Endothelial cell of umbilical vein (primary cell): ENCODE measurements around the gene GHITM. TPM values are rescaled to one million over a fixed set of nuclear protein-coding genes. Genes with fewer than 3 reads are reported as not detected.

Source experiments
- BruUV-seq: library from RNA; stranded (reverse); fragments of 400-500 nt; replicated peaks from 2 replicates; lab custom pipeline; 2021; lab: Mats Ljungman, UMichigan
- CTCF ChIA-PET: fragments of 300-600, 350-600 bp; sonication (Branson Sonifier 250); formaldehyde crosslinking; loops from one replicate; lab custom pipeline; 2021; ENCODE audit warnings: antibody characterized with exemption, inconsistent platforms; lab: Charles Lee
- POLR2A ChIA-PET: fragments of 300-600, 350-600 bp; sonication (Branson Sonifier 250); formaldehyde crosslinking; loops from one replicate; lab custom pipeline; 2021; ENCODE audit warnings: antibody characterized with exemption, inconsistent platforms; lab: Charles Lee
- DNase-seq: peaks from one replicate; pipeline ENCODE4 v3.0.0-alpha.2; 2011; ENCODE audit warnings: low read depth, low spot score
- FAIRE-seq: peaks from 2 replicates; lab custom pipeline; 2011; peaks lifted over from hg19 to GRCh38; lab: Jason Lieb, UNC
- H2AFZ ChIP-seq: 2 replicates; pipeline ENCODE4 v1.6.0; 2012; ENCODE audit warnings: low read depth, low read length, control low read depth, inconsistent platforms
- H3K27ac ChIP-seq: 2 replicates; pipeline ENCODE4 v1.5.1; 2011; ENCODE audit warnings: low read depth, mild to moderate bottlenecking, control low read depth, low read length, moderate library complexity; ENCODE audit not compliant: insufficient read depth
- H3K27me3 ChIP-seq, 2 experiments: 2 replicates each; pipeline versions ENCODE4 v1.6.0 to v1.6.1; 2011; ENCODE audit warnings: low read length in 2 of 2, mixed read lengths in 1 of 2; ENCODE audit not compliant: control insufficient read depth in 2 of 2, insufficient read depth in 2 of 2
- H3K36me3 ChIP-seq, 2 experiments: 2 replicates in 1 of 2; 3 replicates in 1 of 2; pipeline ENCODE4 v1.5.1; 2011; ENCODE audit warnings: low read length in 2 of 2, mild to moderate bottlenecking in 1 of 2, moderate library complexity in 1 of 2; ENCODE audit not compliant: control insufficient read depth in 2 of 2, insufficient read depth in 2 of 2; ENCODE audit errors: extremely low read depth in 1 of 2
- H3K4me1 ChIP-seq: 3 replicates; pipeline ENCODE4 v1.5.1; 2011; ENCODE audit warnings: mild to moderate bottlenecking, low read length; ENCODE audit not compliant: control insufficient read depth, insufficient read depth; ENCODE audit errors: extremely low read depth
- H3K4me2 ChIP-seq: 2 replicates; pipeline ENCODE4 v1.6.1; 2011; ENCODE audit warnings: low read length, control low read depth, mixed read lengths; ENCODE audit not compliant: insufficient read depth
- H3K4me3 ChIP-seq, 3 experiments: fragments of 200-600 bp in 1 of 3; sonication (generic), shearing (Covaris generic) in 1 of 3; replicated peaks in 1 of 3; 2 replicates each; pipeline ENCODE4 v1.5.1; 2011 to 2016; ENCODE audit warnings: control low read depth in 3 of 3, low read length in 3 of 3, mild to moderate bottlenecking in 2 of 3, inconsistent platforms in 1 of 3, low read depth in 1 of 3, moderate library complexity in 1 of 3; ENCODE audit not compliant: insufficient read depth in 1 of 3
- H3K79me2 ChIP-seq: 2 replicates; pipeline ENCODE4 v1.6.0; 2012; ENCODE audit warnings: low read length, inconsistent platforms; ENCODE audit not compliant: control insufficient read depth, insufficient read depth
- H3K9ac ChIP-seq: replicated peaks from 2 replicates; pipeline ENCODE3; 2011; ENCODE audit warnings: low read length, control low read depth; ENCODE audit not compliant: insufficient read depth; ENCODE audit errors: extremely low read depth
- H3K9me1 ChIP-seq: replicated peaks from 3 replicates; pipeline ENCODE4 v1.6.0; 2011; ENCODE audit warnings: mild to moderate bottlenecking, low read length; ENCODE audit not compliant: control insufficient read depth, insufficient read depth; ENCODE audit errors: extremely low read depth
- H3K9me3 ChIP-seq: replicated peaks from 2 replicates; pipeline ENCODE4 v1.5.1; 2012; ENCODE audit warnings: low read length, inconsistent platforms; ENCODE audit not compliant: control insufficient read depth, insufficient read depth
- H4K20me1 ChIP-seq: replicated peaks from 2 replicates; pipeline ENCODE3; 2011; ENCODE audit warnings: mild to moderate bottlenecking, low read length; ENCODE audit not compliant: control insufficient read depth, insufficient read depth; ENCODE audit errors: extremely low read depth
- CTCF ChIP-seq, 2 donors: IDR thresholded peaks; 1 replicate in 1 of 2; 2 replicates in 1 of 2; pipeline ENCODE4 v1.5.1; 2011; ENCODE audit warnings: low read length in 2 of 2, mild to moderate bottlenecking in 2 of 2, moderate library complexity in 2 of 2, control low read depth in 1 of 2, inconsistent platforms in 1 of 2, low read depth in 1 of 2; ENCODE audit not compliant: insufficient read depth in 1 of 2; ENCODE audit errors: extremely low read depth in 1 of 2
- EZH2 ChIP-seq: IDR thresholded peaks from 2 replicates; pipeline ENCODE4 v1.6.1; 2012; ENCODE audit warnings: borderline replicate concordance, low read depth, mild to moderate bottlenecking, moderate library complexity, low read length, inconsistent platforms; ENCODE audit not compliant: severe bottlenecking
- FOS ChIP-seq: IDR thresholded peaks from 2 replicates; pipeline ENCODE4 v1.6.1; 2011; ENCODE audit warnings: mild to moderate bottlenecking, low read length, moderate library complexity, borderline replicate concordance; ENCODE audit not compliant: insufficient read depth
- GATA2 ChIP-seq: IDR thresholded peaks from 2 replicates; pipeline ENCODE4 v1.7.0; 2011; ENCODE audit warnings: low read depth, mild to moderate bottlenecking, moderate library complexity, mixed read lengths, low read length; ENCODE audit not compliant: insufficient read length, insufficient read depth
- JUN ChIP-seq: IDR thresholded peaks from 2 replicates; pipeline ENCODE4 v1.6.1; 2011; ENCODE audit warnings: borderline replicate concordance, low read depth; ENCODE audit not compliant: insufficient read length, insufficient read depth
- MYC ChIP-seq: IDR thresholded peaks from one replicate; pipeline ENCODE4 v1.6.1; 2011; ENCODE audit warnings: mild to moderate bottlenecking, low read depth, low read length
- POLR2A ChIP-seq: IDR thresholded peaks from 2 replicates; pipeline ENCODE4 v1.6.1; 2012; ENCODE audit warnings: low read depth, mild to moderate bottlenecking, control low read depth, low read length
- POLR2AphosphoS5 ChIP-seq: IDR thresholded peaks from 2 replicates; pipeline ENCODE4 v1.6.1; 2012; ENCODE audit warnings: low read depth, mild to moderate bottlenecking, control low read depth, low read length, moderate library complexity; ENCODE audit not compliant: insufficient read depth
- dilution Hi-C: fragments of 300-500 bp; cut with MboI; formaldehyde crosslinking; loops from one replicate; pipeline ENCODE4 v1.15.0; 2019; ENCODE audit warnings: low sequenced_read_pairs; ENCODE audit not compliant: extremely low pct_ligation_motif_present
- intact Hi-C: fragments of 100-400 bp; cut with micrococcal nuclease; formaldehyde crosslinking; loops from one replicate; pipeline ENCODE4 v1.10.0; 2022
- polyA plus RNA-seq, 4 experiments: library from polyadenylated mRNA; depleted of rRNA in 3 of 4; stranded (reverse) in 3 of 4; unstranded in 1 of 4; fragments of >200 nt; gene quantifications; 2 replicates each; pipeline versions ENCODE4 v1.2.1 to v1.2.3, GENCODE V29; 2011 to 2012; ENCODE audit warnings: missing spikeins in 1 of 4
- total RNA-seq: library from RNA; stranded (reverse); gene quantifications from 2 replicates; pipeline ENCODE4 v1.2.3, GENCODE V29; 2021
- TF ChIP-seq, protein P1 (sequence below): IDR thresholded peaks from 2 replicates; pipeline ENCODE4 v1.6.1; 2011; ENCODE audit not compliant: insufficient read depth, insufficient read length

Gene GHITM
- total and polyA plus RNA-seq, 2 donors (not counting 3 experiments of a cell fraction or from before 2014, with no cell fraction given) = 113 to 122 TPM

GRCh38 chr10:84160663-84161362 is 21.5 kb downstream of the GHITM start:
- no peak overlapping the region for H3K9ac ChIP-seq
- H3K79me2 ChIP-seq = no peaks in the 10 kb centered on the region
- no peaks in the 10 kb centered on the region for H3K36me3 ChIP-seq
- POLR2A ChIA-PET = no interaction called here
- no peaks in the 10 kb centered on the region for H3K9me1 ChIP-seq
- no peak for FAIRE-seq
- TF ChIP-seq EZH2 (no peak), JUN (no peak), MYC (no peak), GATA2 (no peak), POLR2A (no peak), POLR2AphosphoS5 (no peak), FOS (no peak), CTCF (IDR thresholded peaks at IDR 0.05; ENCODE audit: extremely low read depth in 1 of 2, insufficient read depth in 1 of 2, low read depth in 1 of 2, low read length in 2 of 2) (no peak)
- TF ChIP-seq, protein P1, sequence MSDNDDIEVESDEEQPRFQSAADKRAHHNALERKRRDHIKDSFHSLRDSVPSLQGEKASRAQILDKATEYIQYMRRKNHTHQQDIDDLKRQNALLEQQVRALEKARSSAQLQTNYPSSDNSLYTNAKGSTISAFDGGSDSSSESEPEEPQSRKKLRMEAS = no peak
- H3K9me3 ChIP-seq = no peaks in the 10 kb centered on the region
- no peak overlapping the region for H3K4me2 ChIP-seq
- H2AFZ ChIP-seq = no peak overlapping the region
- CTCF ChIA-PET = interaction anchor here (1.9 kb wide), 1 partner anchor 376 kb away, joined by 6 read pairs; no protein-coding TSS in a partner anchor
- intact Hi-C loops (no loop called here), dilution Hi-C loops (no loop called here)
- no peak overlapping the region for H3K4me3 ChIP-seq
- BruUV-seq = no TSS peak
- no peaks in the 10 kb centered on the region for H3K4me1 ChIP-seq
- no peaks in the 10 kb centered on the region for H4K20me1 ChIP-seq
- no peak overlapping the region for H3K27ac ChIP-seq
- H3K27me3 ChIP-seq = peaks cover 3 to 5% of the 10 kb centered on the region in 2 experiments
- DNase-seq = no peak
